NCI-H1436 treated with DMSO at 0.1 percent for 48 hours (cell line): Measurements from ENCODE around the gene PRTG.
"Not testable (repeated sequence)": the region's sequence is repeated elsewhere in the genome, so short reads cannot be mapped to it uniquely, and the experiment has no call there.

Source experiments
- DNase-seq: peaks from one replicate; lab custom pipeline; 2025; lab: John Stamatoyannopoulos, UW

PRTG gene

GRCh38 chr15:55743729-55744655 is 1.0 kb upstream of the PRTG start:
- DNase-seq, result no peak

GRCh38 chr15:55742498-55742926 is 440 bp downstream of the PRTG start:
- no peak for DNase-seq

- DNase-seq, result no peak
These were observed 987 bp downstream of the PRTG start for GRCh38 chr15:55741833-55742497.

GRCh38 chr15:55740981-55741832 is 1.7 kb downstream of the PRTG start:
- no peak for DNase-seq

- DNase-seq, result no peak
These were observed 2.5 kb downstream of the PRTG start for GRCh38 chr15:55740359-55740878.

GRCh38 chr15:55739641-55740040 is 3.3 kb downstream of the PRTG start:
- DNase-seq, result no peak

- DNase-seq, result no peak
These were observed 4.2 kb downstream of the PRTG start for GRCh38 chr15:55738715-55739114.

GRCh38 chr15:55737373-55737772 is 5.6 kb downstream of the PRTG start:
- no peak for DNase-seq

- no peak for DNase-seq
These were observed 6.2 kb downstream of the PRTG start for GRCh38 chr15:55736756-55737155.

- DNase-seq, result no peak
These were observed 8.3 kb downstream of the PRTG start for GRCh38 chr15:55734641-55735040.

- not testable (repeated sequence) for DNase-seq
These were observed 9.5 kb downstream of the PRTG start for GRCh38 chr15:55733461-55733860.

- DNase-seq, result no peak
These were observed 21.3 kb downstream of the PRTG start for GRCh38 chr15:55721554-55722185.

GRCh38 chr15:55715355-55716076 is 27.4 kb downstream of the PRTG start:
- no peak for DNase-seq

GRCh38 chr15:55714064-55714463 is 28.9 kb downstream of the PRTG start:
- no peak for DNase-seq

- DNase-seq, result no peak
These were observed 30.6 kb downstream of the PRTG start for GRCh38 chr15:55712363-55712762.

- no peak for DNase-seq
These were observed 32.7 kb downstream of the PRTG start for GRCh38 chr15:55710286-55710685.

GRCh38 chr15:55709458-55709857 is 33.5 kb downstream of the PRTG start:
- DNase-seq, result no peak

GRCh38 chr15:55708720-55709119 is 34.2 kb downstream of the PRTG start:
- DNase-seq, result no peak

GRCh38 chr15:55707951-55708350 is 35.0 kb downstream of the PRTG start:
- no peak for DNase-seq

GRCh38 chr15:55707518-55707917 is 35.4 kb downstream of the PRTG start:
- no peak for DNase-seq

- no peak for DNase-seq
These were observed 39.1 kb downstream of the PRTG start for GRCh38 chr15:55703873-55704301.
